GM18511 (cell line): ENCODE measurements around the gene HASPIN.
"Not testable (repeated sequence)": the region's sequence is repeated elsewhere in the genome, so short reads cannot be mapped to it uniquely, and the experiment has no call there.

Source experiments
- ATAC-seq: cut with Tn5 transposase; IDR thresholded peaks from one replicate; pipeline ENCODE4 v1.9.1; 2021; ENCODE audit warnings: mild to moderate bottlenecking, moderate library complexity; ENCODE audit not compliant: unreplicated experiment

HASPIN gene

DNA sequence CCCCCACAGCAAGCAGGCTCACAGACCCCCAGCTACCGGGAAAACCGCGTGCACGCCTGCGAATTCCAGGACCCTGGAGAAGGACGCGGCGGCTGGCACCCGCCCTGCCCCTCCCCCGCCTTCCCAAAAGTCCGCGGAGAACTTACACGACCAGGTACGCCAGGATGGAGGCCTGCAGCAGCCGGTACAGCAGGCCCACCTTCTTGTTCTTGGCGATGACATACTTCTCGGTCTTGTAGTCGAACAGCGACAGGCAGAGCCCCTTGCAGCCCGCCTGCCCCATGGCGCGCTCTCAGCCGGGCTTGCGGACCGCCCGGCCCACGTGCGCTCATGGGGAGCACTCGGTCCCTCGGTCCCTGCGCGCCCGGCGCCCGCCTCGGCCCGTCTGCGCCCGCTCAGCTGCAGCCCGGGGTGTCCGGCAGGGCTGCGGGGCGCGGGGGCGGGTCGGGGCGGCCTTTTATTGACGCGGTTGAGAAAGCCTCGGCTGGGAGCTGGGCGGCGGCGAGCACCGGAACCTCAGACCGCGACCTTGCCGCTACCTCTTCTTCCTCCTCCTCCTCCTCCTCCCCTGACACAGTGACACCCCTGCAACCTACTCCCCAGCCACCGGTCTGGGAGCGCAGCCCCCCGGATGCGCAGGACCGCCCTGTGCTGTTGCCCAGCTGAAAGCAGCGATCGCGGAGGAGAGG, 27.8 kb upstream of the HASPIN start, which contains the start of gene P2RX5:
Gene P2RX5 (minus strand): TSS at position 433 of the 689 bp plus-strand sequence. CDS start 150 bp downstream, at position 283.
- ATAC-seq, result no peak

DNA sequence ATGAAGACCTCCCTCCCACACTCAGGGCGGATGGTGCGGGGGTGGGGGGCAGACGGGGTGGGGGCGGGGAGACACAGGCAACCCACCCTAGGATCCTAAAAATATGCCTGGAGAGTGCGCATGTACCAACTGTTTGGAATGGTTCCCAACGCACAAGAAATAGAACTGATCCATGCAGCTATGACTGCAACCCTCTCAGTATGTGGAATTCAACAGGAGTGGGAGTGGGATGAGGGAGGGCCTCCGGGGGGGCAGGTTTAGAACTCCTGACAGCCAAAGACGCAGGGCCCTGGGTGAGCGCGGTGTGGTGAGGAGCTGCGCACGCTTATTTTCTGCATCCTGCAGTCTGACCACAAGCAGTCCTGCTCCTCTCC, 26.6 kb upstream of the HASPIN start:
- no peak for ATAC-seq

DNA sequence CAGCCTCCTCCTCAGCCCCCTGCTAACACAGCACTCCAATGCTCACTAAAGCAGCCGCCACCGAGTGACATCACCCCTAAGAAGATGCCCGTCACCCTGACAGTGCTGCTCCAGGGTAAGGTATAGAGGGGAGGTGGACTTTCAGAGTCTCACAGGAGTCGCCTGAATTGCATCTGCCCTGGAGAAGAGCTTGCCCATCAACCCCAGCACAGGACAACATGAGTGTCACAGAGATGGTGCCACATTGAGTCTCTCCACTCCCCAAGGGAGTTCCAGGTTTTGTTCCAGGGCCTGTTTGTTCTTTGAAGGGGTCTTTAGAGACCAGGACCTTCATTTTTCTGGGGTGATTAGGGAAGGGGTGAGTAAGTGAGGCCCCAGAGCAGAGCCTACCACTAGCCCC, 25.6 kb upstream of the HASPIN start:
- ATAC-seq, result no peak

DNA sequence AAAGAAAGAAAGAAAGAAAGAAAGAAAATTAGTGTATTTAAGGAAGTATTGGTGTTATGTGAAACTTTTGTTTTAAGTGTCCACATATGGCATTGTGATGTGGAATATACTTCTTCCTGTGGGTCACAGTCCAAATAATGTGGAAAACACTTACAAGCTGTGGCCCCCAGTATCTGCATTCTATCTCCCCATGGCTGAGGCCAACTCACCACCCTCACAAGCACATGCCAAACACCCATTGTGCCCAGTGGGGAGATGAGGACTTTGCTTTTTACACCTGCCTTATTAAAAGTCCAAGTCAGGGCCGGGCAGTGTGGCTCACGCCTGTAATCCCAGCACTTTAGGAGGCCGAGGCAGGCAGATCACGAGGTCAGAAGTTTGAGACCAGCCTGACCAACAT, 23.8 kb upstream of the HASPIN start:
- no peak for ATAC-seq

DNA sequence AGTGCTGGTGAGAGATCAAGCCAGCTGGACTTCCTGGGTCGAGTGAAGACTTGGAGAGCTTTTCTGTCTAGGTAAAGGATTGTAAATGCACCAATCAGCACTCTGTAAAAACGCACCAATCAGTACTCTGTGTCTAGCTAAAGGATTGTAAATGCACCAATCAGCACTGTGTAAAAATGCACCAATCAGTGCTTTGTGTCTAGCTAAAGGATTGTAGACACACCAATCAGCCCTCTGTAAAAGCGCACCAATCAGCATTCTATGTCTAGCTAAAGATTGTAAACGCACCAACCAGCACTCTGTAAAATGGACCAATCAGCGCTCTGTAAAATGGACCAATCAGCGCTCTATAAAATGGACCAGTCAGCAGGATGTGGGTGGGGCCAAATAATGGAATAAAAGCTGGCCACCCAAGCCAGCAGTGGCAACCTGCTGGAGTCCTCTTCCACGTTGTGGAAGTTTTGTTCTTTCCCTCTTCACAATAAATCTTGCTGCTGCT, 21.6 kb upstream of the HASPIN start:
- not testable (repeated sequence) for ATAC-seq

DNA sequence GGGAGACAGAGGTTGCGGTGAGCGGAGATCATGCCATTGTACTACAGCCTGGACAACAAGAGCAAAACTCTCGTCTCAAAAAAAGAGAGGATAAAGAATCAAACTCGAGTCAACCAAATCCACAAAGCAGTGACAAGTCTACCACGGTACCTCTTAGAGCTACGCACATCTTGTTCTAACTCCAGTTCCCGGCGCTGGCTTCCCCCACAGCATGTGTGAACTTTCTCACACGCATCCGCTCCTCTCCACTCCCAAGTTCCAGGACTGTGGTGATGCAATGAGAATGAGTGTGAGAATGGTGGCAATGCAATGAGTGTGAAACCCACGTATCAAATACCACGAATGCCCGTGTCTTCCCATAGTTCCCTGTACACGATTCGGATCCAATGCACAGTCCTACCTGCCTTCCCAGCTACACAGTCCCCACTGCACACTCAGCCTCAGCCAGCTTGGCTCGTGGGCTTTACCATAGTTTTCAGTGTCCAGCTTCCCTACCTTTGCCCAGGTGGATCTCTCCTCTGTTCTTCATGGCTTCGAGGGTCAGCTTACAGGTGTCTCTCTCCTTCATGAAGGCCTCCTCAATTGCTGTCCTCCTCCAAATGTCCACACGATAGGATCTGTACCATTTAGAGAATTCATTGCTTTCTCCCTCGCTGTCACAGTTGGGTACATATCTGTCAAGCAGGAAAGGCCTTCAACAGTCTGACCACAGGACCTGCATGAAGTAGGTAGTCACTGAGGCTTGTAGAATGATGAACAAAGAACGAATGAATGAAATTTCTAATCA, 18.6 kb upstream of the HASPIN start:
- ATAC-seq, result no peak

DNA sequence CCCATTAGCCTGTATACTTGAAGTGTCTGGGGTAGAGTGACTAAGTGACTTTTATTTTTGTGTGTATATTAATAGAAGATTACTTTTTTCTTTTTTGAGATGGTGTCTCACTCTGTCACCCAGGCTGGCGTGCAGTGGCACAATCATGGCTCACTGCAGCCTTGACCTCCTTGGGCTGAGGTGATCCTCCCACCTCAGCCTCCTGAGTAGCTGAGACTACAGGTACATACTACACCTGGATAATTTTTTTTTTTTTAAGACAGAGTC, 18.1 kb upstream of the HASPIN start:
- not testable (repeated sequence) for ATAC-seq

DNA sequence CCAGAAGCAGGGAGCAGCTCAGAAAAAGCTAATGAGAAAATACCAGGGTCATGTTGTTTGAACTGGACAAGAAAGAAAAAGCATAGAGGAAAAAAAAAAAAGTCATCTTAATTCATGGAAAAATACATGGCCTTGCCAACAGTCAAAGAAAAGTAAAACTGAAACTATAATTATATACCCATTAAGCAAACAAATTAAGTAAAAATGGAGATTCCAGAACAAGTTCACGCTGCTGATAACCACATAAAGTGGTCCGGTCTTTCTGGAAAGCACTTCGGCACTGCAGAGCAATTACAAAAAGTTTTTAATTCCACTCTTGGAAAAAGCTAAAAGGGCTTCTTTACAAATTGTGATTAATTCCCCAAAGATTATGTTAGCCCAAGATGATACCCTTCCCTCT, 15.3 kb upstream of the HASPIN start:
- no peak for ATAC-seq

DNA sequence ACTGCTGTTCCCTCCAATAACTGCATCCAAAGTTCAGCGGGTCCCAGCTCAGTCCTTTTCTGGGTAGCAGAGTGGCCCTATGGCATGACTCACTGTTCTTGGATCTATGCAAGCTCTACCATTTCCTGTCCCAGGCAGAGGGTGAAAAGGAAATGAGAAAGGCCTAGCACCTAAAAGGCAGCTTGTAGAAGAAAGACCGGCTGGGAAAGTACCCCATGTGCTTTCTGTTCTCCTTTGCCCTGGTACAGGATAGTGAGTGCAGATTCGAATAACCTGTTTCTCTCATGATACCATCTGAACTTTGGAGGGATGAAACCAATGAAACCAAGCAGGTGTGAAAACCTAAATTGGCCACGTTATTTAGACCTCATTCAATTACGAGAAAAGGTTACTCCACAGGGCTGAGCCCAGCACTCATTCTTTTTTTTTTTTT, 12.7 kb upstream of the HASPIN start:
- peak; percentile 90 for ATAC-seq

DNA sequence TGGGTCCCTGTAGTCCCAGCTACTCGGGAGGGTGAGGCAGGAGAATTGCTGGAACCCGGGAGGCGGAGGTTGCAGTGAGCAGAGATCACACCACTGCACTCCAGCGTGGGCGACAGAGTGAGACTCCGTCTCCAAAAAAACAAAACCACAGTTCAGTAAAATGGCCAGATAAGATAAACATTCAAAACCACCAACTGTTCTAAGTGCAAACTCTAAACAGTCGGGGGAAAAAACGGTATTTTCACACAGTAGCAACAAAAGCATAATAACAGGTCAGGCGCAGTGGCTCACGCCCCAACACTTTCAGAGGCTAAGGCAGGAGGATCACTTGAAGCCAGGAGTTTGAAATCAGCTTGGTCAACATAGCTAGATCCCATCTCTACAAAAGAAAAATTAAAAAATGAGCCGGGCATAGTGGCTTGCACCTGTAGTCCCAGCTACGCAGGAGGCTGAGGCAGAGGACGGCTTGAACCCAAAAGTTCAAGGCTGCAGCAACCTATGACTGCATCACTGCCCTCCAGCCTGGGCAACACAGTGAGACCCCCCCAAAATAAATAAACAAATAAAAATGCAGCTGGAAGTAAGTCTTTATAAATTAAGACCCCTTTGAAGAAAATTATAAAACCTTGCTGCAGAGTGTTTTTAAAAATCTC, 10.8 kb upstream of the HASPIN start:
- ATAC-seq, result no peak

DNA sequence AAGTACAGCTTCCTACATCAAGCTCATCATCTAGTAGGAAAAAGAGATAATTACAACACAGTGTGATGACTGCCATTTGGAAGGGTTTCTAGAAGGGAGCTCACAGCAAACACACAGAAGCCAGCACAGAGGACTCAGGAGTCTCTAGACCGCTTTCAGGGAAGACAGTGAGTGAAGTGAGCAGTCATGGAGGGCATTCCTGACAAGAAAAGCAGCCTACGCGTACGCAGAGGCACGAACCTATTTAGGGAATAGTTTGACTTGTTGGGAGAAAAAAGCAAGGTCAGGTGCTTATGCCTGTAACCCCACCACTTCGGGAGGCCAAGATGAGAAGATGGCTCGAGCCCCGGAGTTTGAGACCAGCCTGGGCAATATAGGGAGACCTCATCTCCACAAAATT, 8.4 kb upstream of the HASPIN start:
- no peak for ATAC-seq

DNA sequence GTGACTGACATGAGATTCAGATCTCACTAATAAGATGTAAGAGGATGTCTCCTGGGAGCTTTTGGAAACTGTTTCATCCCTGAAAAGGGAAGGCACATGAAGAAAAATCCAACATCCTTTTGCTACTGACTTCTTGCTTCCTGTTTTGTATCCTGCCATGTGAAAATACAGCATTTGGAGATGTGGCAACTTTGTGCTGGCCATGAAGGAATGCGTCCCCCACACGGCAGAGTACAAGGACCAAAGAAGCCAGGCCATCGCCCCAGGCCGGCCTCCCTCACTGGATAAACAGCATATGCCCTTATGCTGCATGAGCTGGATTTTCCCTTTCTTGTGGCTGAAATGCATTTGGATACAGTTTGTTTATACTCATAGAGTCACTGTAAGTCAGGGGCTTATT, 5.5 kb upstream of the HASPIN start:
- no peak for ATAC-seq

DNA sequence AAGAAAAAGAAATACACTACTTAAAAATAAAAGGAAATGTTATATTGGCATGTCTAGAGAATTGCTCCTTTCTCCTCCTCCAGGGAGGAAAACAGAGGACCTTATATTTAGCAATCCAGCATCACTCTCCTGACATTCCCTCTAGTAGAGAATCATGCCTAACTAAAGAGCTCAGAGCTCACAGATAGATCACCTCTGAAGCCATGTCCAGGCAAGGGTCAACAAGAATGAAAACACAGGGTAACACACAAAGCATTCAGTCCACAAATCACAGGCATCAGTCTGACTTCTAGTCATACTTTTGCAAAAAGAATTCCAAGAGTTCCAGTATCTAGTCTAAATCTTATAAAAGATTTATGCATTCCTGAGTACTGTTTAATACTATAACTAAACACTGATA, 4.4 kb upstream of the HASPIN start:
- no peak for ATAC-seq

DNA sequence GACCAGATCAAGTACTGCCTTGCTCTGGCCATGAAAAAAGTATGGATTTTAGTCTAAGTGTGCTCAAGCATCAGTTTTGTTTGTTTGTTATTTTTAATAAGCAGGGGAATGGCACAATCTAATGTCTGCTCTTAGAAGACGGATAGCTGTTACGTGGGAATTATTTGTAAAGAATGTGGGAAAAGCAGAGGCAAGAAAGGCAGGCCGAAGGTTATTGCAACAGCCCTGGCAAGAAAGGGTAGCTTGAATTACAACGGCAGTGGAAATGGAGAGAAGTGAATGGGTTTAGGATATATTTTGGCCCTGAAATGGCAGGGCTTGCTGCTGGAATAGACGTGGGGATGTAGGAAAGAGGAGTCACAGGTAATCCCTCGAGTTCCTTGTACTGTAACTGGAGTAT, 987 bp upstream of the HASPIN start:
- no peak for ATAC-seq

DNA sequence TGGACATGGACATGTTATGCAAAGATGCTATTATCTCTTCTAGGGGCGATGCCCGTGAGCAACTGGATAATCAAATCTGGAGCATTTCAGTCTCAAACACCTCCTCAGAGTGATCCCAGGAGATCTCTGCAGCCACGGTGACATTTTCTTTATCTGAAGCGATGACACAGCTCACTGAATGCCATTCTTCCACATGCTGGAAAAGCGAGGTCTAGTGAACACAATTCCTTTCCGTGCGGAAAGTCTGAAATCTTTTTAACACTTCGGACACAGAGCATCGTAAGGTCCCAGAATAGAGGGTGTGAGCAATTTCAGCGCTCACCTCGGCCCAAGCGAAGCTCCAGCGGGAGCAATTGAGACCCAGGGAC, 531 bp upstream of the HASPIN start:
- no peak for ATAC-seq

DNA sequence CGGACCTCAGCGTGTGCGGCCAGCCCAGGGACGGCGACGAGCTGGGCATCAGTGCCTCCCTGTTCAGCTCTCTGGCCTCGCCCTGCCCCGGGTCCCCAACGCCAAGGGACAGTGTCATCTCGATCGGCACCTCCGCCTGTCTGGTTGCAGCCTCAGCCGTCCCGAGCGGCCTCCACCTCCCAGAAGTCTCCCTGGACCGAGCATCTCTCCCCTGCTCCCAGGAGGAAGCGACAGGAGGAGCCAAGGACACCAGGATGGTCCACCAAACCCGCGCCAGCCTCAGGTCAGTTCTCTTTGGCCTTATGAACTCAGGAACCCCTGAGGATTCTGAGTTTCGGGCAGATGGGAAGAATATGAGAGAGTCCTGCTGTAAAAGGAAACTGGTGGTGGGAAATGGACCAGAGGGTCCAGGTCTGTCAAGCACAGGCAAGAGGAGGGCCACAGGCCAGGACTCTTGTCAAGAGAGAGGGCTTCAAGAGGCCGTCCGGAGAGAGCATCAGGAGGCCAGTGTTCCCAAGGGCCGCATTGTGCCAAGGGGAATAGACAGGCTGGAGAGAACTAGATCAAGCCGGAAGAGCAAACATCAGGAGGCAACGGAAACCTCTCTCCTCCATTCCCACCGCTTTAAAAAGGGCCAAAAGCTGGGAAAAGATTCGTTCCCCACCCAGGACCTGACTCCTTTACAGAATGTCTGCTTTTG, 825 bp downstream of the HASPIN start:
- ATAC-seq, result no peak

DNA sequence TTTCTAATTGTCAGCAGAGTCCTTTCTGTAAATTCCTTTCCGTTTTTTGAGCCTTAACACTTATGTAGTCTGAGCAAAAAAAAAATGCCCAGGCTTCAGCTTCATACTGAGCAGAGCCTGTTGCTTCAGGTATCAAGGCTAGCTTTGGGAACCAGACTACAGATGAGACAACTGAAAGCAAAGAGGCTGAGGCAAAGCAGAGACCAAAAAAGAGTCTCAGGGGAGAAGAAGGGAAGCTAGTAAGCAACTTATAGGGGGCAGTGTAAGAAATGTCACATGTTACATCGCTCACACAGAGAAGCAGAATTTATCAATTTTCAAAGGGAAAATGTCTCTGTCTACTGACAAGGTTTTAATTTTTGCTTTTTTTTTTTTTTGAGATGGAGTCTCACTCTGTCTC, 3.3 kb downstream of the HASPIN start:
- no peak for ATAC-seq

DNA sequence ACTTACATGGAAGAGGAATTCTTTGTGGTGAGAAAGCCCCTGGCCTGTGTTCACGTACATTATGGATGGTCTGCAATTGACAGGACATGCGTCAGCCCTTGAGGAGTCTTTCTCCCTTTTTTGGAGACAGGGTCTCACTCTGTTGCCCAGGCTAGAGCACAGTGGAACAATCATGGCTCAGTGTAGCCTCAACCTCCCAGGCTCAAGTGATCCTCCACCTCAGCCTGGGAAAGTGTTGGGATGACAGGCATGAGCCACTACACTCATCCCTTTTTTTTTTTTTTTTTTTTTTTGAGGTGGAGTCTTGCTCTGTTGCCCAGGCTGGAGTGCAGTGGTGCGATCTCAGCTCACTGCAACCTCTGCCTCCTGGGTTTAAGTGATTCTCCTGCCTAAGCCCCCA, 4.4 kb downstream of the HASPIN start:
- not testable (repeated sequence) for ATAC-seq

DNA sequence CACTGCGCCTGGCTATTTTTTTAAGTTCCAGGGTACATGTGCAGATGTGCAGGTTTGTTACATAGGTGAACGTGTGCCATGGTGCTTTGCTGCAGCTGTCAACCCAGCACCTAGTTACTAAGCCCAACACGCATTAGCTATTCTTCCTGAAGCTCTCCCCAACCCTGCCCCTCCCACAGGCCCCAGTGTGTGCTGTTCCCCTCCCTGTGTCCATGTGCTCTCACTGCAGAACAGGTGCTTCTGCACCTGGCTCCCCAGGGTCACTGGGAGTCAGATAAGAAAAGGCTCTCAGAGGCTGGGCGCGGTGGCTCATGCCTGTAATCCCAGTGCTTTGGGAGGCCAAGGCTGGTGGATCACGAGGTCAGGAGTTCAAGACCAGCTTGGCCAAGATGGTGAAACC, 6.2 kb downstream of the HASPIN start:
- ATAC-seq, result no peak

DNA sequence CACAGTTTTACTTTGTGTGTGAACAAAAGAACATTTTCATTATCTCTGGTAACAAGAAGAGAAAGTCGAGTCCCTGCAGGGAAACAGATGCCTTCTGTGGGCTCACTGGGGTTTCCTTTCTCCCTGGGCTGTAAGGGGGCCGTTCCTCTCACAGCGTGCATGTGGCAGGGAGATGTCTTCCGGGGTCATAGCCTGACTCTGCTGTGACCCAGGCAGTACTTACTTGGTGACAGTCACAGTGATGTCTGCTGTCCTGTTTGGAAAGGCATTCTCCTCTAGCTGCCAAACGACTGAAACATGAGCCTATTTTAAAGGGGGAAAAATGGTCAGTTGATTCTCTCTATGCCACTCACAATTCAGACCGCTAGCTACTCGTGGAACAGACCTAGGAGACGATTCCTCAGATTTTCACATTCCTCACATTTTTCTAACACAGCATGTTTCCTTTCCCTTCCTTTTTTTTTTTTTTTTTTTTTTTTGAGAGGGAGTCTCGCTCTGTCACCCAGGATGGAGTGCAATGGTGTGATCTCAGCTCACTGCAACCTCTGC, 7.3 kb downstream of the HASPIN start:
- ATAC-seq, result no peak

DNA sequence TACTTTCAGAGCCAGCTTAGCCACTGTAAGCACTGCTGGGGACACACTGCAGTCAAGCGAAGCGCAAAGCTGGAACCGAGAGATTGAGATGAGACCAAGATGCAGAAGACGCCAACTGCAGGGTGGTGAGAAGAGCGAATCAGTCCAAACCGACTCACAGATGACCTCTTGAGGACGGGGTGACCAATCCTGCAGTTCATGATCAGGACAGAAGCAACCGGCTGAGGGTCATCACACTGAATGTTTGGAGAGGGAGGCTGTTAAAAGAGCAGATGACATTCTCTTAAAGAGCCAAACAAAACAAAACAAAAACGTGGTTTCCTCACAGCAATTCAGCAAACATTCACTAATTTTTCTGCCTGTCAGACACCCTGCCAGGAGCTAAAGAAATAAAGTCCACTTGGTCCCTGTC, 8.5 kb downstream of the HASPIN start:
- ATAC-seq, result no peak
